Activated CD8-positive, alpha-beta memory T cell treated with anti-CD3 and anti-CD28 coated beads for 36 hours (primary cell): ENCODE results near the gene RASSF6. TPM values are rescaled to one million over a fixed set of nuclear protein-coding genes. Genes with fewer than 3 reads are reported as not detected.
"Not testable (repeated sequence)": the region's sequence is repeated elsewhere in the genome, so short reads cannot be mapped to it uniquely, and the experiment has no call there.

Experiments
- CTCF ChIA-PET: fragments of 350-600 bp; sonication (Branson Sonifier 250); formaldehyde crosslinking; loops from one replicate; lab custom pipeline; 2021; ENCODE audit warnings: antibody characterized with exemption; lab: Charles Lee
- POLR2A ChIA-PET: fragments of 350-600 bp; sonication (Branson Sonifier 250); formaldehyde crosslinking; loops from one replicate; lab custom pipeline; 2021; ENCODE audit warnings: antibody characterized with exemption; lab: Charles Lee
- total RNA-seq, 2 experiments: library from RNA; stranded (reverse); gene quantifications; one replicate each; pipeline ENCODE4 v1.2.3, GENCODE V29; 2021

The RASSF6 gene
- total RNA-seq, 2 experiments from 2014 or later, result not detected

GRCh38 chr4:73588613-73589012, 31.6 kb downstream of the RASSF6 start:
- POLR2A ChIA-PET, result no interaction called here
- CTCF ChIA-PET, result no interaction called here

- ChIA-PET POLR2A (no interaction called here), CTCF (no interaction called here)
These were observed 33.6 kb downstream of the RASSF6 start for GRCh38 chr4:73586666-73587065.

GRCh38 chr4:73586040-73586439, 34.2 kb downstream of the RASSF6 start:
- POLR2A ChIA-PET, result no interaction called here
- CTCF ChIA-PET, result no interaction called here

GRCh38 chr4:73585345-73585744, 34.9 kb downstream of the RASSF6 start:
- ChIA-PET CTCF (no interaction called here), POLR2A (no interaction called here)

GRCh38 chr4:73583666-73584065, 36.6 kb downstream of the RASSF6 start:
- ChIA-PET POLR2A (no interaction called here), CTCF (no interaction called here)

- ChIA-PET CTCF (no interaction called here), POLR2A (no interaction called here)
These were observed 42.9 kb downstream of the RASSF6 start for GRCh38 chr4:73577371-73577770.

- ChIA-PET POLR2A (no interaction called here), CTCF (no interaction called here)
These were observed 43.9 kb downstream of the RASSF6 start for GRCh38 chr4:73576381-73576780.

- CTCF ChIA-PET, result no interaction called here
- POLR2A ChIA-PET, result no interaction called here
These were observed 44.6 kb downstream of the RASSF6 start for GRCh38 chr4:73575660-73576059.

- POLR2A ChIA-PET, result no interaction called here
- CTCF ChIA-PET, result no interaction called here
These were observed 46.3 kb downstream of the RASSF6 start for GRCh38 chr4:73573794-73574528.

GRCh38 chr4:73550865-73551264, 69.4 kb downstream of the RASSF6 start:
- POLR2A ChIA-PET, CTCF ChIA-PET: not testable (repeated sequence)

GRCh38 chr4:73544620-73545019, 75.6 kb downstream of the RASSF6 start:
- CTCF ChIA-PET, result no interaction called here
- POLR2A ChIA-PET, result no interaction called here

GRCh38 chr4:73541251-73541650, 79.0 kb downstream of the RASSF6 start:
- CTCF ChIA-PET, result no interaction called here
- POLR2A ChIA-PET, result no interaction called here

GRCh38 chr4:73540826-73541225, 79.4 kb downstream of the RASSF6 start:
- CTCF ChIA-PET, result no interaction called here
- POLR2A ChIA-PET, result no interaction called here

- ChIA-PET POLR2A (no interaction called here), CTCF (no interaction called here)
These were observed 80.8 kb downstream of the RASSF6 start for GRCh38 chr4:73539386-73539785.

- POLR2A ChIA-PET, result no interaction called here
- CTCF ChIA-PET, result no interaction called here
These were observed 82.1 kb downstream of the RASSF6 start for GRCh38 chr4:73538162-73538561.

GRCh38 chr4:73533515-73534422, 86.5 kb downstream of the RASSF6 start:
- POLR2A ChIA-PET, result no interaction called here
- CTCF ChIA-PET, result no interaction called here

GRCh38 chr4:73528171-73528570, 92.1 kb downstream of the RASSF6 start:
- POLR2A ChIA-PET, result no interaction called here
- CTCF ChIA-PET, result no interaction called here

GRCh38 chr4:73527196-73527595, 93.0 kb downstream of the RASSF6 start:
- POLR2A ChIA-PET, result no interaction called here
- CTCF ChIA-PET, result no interaction called here

GRCh38 chr4:73525611-73526010, 94.6 kb downstream of the RASSF6 start:
- ChIA-PET POLR2A (no interaction called here), CTCF (no interaction called here)

GRCh38 chr4:73523126-73523525, 97.1 kb downstream of the RASSF6 start:
- POLR2A ChIA-PET, result no interaction called here
- CTCF ChIA-PET, result no interaction called here
